ENCODE results near the gene DGUOK.

DNA sequence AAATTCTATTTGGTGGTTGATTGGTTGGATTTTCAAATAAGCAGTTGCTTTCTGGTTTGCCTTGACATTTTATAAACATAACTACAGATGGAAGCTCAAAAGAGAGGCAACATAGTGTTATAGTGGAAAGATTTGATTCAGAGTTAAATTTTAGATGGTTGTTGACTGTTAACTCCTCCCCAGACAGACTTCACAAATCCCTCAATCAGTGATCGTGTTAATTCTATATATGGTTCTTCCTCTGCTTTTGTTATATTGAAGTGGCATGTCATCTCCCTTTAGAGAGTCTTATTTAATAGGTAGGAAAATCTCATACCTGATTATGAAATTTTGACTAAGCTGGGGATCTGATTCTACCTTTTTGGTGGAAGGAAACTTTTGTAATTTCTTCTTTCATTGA lies 19.5 kb downstream of the DGUOK start:
- TF ChIP-seq EZH2 (IDR thresholded peaks at IDR 0.05; ENCODE audit: borderline replicate concordance, insufficient read depth, low read length, poor library complexity, severe bottlenecking), result no peak
- TF ChIP-seq, protein P1, sequence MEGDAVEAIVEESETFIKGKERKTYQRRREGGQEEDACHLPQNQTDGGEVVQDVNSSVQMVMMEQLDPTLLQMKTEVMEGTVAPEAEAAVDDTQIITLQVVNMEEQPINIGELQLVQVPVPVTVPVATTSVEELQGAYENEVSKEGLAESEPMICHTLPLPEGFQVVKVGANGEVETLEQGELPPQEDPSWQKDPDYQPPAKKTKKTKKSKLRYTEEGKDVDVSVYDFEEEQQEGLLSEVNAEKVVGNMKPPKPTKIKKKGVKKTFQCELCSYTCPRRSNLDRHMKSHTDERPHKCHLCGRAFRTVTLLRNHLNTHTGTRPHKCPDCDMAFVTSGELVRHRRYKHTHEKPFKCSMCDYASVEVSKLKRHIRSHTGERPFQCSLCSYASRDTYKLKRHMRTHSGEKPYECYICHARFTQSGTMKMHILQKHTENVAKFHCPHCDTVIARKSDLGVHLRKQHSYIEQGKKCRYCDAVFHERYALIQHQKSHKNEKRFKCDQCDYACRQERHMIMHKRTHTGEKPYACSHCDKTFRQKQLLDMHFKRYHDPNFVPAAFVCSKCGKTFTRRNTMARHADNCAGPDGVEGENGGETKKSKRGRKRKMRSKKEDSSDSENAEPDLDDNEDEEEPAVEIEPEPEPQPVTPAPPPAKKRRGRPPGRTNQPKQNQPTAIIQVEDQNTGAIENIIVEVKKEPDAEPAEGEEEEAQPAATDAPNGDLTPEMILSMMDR (IDR thresholded peaks at IDR 0.05; ENCODE audit: poor library complexity, severe bottlenecking), result no peak
- TF ChIP-seq, protein P2, sequence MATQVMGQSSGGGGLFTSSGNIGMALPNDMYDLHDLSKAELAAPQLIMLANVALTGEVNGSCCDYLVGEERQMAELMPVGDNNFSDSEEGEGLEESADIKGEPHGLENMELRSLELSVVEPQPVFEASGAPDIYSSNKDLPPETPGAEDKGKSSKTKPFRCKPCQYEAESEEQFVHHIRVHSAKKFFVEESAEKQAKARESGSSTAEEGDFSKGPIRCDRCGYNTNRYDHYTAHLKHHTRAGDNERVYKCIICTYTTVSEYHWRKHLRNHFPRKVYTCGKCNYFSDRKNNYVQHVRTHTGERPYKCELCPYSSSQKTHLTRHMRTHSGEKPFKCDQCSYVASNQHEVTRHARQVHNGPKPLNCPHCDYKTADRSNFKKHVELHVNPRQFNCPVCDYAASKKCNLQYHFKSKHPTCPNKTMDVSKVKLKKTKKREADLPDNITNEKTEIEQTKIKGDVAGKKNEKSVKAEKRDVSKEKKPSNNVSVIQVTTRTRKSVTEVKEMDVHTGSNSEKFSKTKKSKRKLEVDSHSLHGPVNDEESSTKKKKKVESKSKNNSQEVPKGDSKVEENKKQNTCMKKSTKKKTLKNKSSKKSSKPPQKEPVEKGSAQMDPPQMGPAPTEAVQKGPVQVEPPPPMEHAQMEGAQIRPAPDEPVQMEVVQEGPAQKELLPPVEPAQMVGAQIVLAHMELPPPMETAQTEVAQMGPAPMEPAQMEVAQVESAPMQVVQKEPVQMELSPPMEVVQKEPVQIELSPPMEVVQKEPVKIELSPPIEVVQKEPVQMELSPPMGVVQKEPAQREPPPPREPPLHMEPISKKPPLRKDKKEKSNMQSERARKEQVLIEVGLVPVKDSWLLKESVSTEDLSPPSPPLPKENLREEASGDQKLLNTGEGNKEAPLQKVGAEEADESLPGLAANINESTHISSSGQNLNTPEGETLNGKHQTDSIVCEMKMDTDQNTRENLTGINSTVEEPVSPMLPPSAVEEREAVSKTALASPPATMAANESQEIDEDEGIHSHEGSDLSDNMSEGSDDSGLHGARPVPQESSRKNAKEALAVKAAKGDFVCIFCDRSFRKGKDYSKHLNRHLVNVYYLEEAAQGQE (IDR thresholded peaks at IDR 0.05; ENCODE audit: borderline replicate concordance), result no peak
- TF ChIP-seq RAD21 (conservative IDR thresholded peaks at IDR 0.05), result no peak
- no peak for TF ChIP-seq EP300 (conservative IDR thresholded peaks at IDR 0.05; ENCODE audit: poor library complexity, severe bottlenecking)

All from neural cell (in vitro differentiated cells).